NCI-H446 treated with DMSO at 0.1 percent for 48 hours (cell line): Measurements from ENCODE around the gene PDE9A.
"Not testable (repeated sequence)": the region's sequence is repeated elsewhere in the genome, so short reads cannot be mapped to it uniquely, and the experiment has no call there.

ENCODE experiments used
- DNase-seq: peaks from one replicate; lab custom pipeline; 2025; lab: John Stamatoyannopoulos, UW

The PDE9A gene

GRCh38 chr21:42653231-42654061, at the start of gene PDE9A:
Gene PDE9A (plus strand): TSS chr21:42653621. CDS start chr21:42653815, 194 bp downstream.
- peak; percentile 17 for DNase-seq

- no peak for DNase-seq
These were observed 46.3 kb upstream of the PDE9A start for GRCh38 chr21:42607102-42607501.

- DNase-seq: no peak
These were observed 45.8 kb upstream of the PDE9A start for GRCh38 chr21:42607525-42608102.

GRCh38 chr21:42608446-42608845, 45.0 kb upstream of the PDE9A start:
- no peak for DNase-seq

- no peak for DNase-seq
These were observed 43.6 kb upstream of the PDE9A start for GRCh38 chr21:42609811-42610210.

GRCh38 chr21:42611852-42612251, 41.6 kb upstream of the PDE9A start:
- no peak for DNase-seq

GRCh38 chr21:42612390-42612789, 41.0 kb upstream of the PDE9A start:
- DNase-seq: no peak

DNA sequence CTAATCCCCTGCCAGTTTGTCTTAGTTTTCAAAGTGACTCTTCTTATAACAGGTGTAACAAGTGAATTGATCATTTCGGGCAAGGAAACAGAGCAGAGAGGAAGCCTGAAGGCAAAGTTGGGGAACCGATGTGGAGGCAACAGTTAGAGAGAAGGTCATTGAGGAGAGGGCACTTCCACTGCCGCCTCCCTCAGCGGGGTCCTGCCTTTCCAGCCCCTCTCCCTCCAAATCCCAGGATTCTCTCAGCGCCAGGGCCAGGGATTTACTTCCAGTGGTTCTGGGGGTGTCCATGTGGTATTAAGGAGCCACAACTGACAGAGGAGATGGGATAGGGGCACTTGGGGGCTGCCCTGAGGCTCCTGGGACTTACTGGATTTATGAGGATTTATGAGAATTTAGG, 39.7 kb upstream of the PDE9A start:
- no peak for DNase-seq

DNA sequence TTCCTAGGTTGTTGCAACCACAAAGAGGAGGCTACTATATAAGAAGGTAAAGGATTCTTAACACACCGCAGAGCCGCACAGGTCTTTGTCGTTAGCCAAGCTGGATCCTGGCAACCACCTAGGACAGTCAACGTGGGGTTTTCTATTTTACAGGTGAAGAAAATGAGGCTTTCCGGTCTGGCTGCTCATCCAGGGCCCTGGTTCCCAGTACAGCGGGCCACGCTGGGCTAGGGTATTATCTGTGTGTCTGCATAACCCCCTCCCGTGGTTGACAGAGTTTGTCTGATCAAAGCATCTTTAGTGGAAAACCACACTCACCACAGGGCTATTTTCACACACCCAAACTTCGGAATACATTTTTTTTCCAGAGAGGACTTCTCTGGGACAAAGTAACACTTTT, 39.0 kb upstream of the PDE9A start:
- no peak for DNase-seq

DNA sequence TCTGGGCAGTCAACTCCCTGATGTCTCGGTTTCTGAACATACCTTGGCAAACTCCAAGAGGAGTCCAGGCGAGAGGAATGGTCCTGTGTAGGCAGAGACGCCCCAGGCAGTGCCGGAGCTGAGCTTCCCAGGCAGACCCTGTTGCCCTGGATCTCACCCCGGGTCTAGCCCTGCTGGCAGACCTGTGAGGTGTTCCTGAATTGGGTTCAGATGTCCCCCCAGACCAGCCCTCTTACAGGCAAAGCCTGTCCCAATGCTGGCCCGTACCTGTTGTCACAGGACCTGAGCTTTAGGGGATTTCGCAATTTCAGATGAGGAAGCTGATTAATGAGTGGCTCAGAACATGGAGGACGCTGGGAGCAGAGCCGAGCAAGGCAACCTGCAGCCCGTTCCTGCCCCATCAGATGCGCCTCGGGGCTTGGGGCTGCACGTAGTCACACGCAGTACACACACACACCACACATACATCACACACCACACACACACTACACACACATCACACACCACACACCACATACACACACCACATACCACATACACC, 38.5 kb upstream of the PDE9A start:
- no peak for DNase-seq

DNA sequence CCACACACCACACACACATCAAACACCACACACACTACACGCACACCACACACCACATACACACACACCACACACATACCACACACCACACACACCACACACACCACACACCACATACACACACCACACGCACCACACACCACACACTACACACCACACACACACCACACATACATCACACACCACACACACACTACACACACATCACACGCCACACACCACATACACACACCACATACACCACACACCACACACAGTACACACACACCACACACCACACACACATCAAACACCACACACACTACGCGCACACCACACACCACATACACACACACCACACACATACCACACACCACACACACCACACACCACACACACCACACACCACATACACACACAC, 38.0 kb upstream of the PDE9A start:
- DNase-seq: not testable (repeated sequence)

- no peak for DNase-seq
These were observed 37.5 kb upstream of the PDE9A start for GRCh38 chr21:42615924-42616323.

DNA sequence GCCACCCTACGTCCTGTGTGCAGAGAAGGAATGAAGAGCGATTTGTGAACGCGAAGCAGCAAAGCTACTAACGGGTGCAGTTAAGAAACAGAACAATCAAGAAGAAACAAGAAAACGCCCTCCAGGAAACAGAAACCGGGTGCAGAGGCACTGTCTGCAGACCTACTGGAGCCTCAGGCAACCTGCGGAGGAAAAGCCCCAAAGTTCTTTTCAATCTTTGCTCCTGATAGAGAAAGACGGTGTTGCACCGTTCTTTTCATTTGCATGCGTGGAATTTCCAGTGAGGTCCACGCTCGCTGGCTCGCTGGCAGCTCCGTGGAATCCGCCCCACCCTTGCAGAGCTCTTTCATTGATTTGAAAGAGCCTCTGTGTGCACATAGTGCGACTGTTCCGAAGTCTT, 37.0 kb upstream of the PDE9A start:
- DNase-seq: no peak

DNA sequence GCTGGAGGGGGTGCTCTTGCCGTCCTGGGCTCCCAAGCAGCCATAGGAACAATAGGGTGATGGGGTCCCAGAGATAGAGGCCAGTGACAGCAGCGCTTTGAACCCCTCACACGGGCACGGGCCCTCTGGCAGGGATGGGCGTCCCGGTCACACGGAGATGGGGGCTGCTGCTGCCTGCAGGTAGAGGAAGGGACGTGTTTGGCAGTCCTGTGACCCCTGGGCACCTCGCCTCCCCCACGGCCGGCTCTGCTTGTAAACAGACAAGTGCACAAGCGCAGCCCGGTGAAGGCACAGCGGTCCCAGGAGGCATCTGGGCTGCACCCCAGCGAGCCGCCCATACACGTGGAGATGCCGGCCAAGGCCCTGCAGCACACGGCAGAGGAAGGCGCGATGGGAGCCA, 36.5 kb upstream of the PDE9A start:
- no peak for DNase-seq

GRCh38 chr21:42617486-42617885, 35.9 kb upstream of the PDE9A start:
- no peak for DNase-seq

- no peak for DNase-seq
These were observed 34.7 kb upstream of the PDE9A start for GRCh38 chr21:42618707-42619102.

DNA sequence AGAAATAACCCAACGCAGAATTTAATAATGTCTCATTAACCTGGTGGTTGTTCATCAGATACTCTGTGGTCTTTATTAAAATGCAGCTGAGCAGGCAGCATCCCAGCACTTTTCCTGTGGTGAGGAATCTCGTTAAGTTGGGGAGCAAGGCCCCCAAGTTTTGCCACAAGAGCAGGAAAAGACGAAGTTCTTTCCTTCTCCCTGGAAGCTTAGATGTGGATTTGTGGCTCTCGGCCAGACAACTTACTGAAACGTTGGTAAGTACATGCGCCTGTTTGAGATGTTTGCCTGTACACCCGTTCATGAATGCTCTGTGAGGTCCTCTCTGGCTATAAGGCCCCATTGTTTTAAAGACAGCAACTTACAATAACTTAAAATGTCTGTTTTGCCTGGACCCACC, 34.3 kb upstream of the PDE9A start:
- DNase-seq: no peak

DNA sequence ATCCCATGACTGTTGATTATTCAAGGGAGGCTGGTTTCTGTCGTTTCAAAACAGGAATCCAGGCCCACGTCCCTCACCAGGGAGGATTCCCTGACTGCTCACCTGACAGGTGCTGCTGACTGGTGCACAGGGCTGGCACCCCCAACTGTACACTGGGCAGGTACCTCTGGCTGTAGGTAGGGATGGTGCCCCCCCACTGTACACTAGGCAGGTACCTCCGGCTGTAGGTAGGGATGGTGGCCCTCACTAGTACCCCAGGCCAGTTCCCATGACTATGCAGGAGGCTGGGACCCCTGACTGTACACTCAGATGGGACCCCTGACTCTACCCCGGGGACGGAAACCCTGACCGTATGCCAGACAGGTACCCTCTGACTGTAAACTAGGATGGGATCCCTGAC, 33.6 kb upstream of the PDE9A start:
- DNase-seq: no peak

GRCh38 chr21:42621166-42621818, 32.1 kb upstream of the PDE9A start:
- DNase-seq: no peak

DNA sequence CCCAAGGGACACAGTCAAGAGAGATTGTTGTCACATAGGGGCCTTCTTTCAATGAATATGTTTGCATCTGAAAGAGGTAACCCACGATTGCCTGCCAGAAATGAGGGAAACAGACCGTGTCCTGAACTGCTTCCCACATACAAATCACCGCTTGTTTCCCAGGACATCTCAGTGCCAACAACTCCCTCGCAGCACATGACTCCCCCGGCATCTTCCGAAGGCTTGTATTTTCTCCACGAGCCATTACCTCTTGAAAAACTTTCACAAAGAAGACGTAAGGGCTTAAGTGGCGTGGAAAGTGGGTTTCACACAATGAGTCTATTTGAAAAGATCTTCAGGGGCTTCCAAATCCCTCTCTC, 31.6 kb upstream of the PDE9A start:
- DNase-seq: no peak

- no peak for DNase-seq
These were observed 31.1 kb upstream of the PDE9A start for GRCh38 chr21:42622284-42622683.

DNA sequence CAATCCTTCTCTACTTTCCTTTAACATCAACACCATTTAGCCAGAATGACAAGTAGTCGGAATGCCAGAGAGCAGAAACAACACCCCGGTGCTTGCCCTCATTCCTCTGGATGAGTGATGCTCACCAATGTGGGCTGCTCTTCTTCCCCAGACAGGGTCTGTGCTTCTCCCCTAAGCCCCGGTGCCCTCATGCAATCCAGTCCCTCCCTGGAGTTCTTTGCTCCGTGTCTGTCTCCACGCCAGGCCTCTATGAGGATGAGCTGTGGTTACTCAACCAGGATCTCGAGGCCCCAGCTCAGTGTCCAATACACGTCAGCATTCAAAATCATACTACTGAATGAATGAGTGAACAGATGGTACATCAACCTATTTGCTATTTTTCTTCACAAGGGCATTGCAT, 29.7 kb upstream of the PDE9A start:
- no peak for DNase-seq
